Islet precursor cell (in vitro differentiated cells): ENCODE data around the gene LCMT1.
"Not testable (repeated sequence)": the region's sequence is repeated elsewhere in the genome, so short reads cannot be mapped to it uniquely, and the experiment has no call there.

Experiments
- DNase-seq: peaks from one replicate; pipeline ENCODE4 v3.0.0-alpha.2; 2018

Gene LCMT1

DNA sequence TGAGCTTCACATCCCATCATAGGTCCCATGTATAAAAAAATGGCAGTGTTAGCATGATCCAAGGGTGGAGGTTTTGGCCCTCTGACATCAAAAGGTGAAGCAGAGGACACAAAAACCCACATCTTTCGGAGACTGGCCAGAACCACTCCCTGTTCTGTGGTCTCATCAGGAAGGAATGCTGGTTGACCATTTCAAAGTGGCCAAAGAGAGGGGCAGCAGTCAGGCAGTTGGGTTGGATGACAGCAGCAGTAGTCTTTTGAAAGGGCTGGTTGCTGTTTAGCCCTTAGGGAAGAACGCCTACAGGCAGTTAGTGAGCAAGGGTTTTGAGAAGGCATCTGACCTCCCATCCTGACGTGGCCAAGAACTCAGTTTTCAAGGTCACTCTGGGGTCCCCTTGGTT is 40.5 kb downstream of the LCMT1 start:
- DNase-seq: peak; percentile 95

DNA sequence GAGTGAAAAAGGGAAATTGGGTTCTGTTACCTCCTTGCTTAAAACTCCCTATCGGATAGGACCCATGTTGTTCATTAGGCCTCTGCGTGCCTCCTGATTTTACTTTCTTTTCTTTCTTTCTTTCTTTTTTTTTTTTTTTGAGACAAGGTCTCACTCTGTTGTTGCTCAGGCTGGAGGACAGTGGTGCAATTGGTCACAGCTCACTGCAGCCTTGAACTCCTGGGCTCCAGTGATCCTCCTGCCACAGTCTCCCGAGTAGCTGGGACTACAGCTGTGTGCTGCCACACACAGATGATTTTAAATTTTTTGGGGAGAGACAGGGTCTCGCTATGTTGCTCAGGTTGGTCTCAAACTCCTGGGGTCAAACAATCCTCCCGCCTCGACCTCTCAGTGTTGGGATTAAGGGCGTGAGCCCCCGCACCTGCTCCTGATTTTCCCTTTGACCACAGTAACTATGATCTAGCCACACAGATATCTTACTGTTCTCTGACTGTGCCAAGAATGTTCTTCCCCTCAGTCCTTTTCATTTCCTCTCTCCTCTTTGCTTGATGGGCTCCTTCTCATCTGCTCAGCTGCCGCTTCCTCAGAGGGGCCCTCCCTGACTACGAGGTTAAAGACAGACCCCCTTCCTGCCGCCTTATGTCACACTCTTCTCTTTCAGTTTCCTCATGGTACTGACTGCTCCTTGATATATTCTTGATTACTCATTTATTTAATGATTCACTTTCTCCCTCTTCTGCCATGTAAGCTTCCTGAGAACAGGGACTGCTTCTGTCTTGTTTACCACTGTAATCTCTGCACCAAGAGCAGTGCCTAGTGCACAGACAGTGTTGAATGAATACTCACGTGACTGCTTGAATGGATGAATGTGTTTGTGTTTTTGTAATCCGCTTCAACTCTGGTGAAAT is 44.3 kb downstream of the LCMT1 start:
- no peak for DNase-seq

DNA sequence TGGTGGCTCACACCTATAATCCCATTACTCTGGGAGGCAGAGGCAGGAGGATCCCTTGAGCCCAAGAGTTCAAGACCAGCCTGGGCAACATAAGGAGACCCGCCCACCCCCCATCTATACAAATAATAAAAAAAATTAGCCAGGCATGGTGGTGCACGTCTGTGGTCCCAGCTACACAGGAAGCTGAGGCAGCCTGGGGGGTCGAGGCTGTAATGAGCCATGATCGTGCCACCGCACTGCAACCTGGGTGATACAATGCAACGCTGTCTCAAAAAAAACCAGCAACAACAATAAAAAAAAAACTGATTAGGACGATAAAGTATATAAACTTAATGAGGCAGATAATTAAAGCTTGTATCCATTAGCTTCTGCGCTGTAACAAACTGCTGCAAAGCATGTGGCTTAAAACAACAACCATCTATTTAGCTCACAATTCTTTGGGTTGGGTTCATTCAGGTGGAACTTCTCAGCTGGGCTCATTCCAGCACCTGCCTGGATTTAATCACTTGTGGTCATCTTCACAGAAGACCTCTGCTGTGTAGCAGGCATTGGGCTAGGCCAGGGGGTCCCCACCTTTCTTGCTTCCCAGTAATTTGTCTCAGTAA is 45.8 kb downstream of the LCMT1 start:
- no peak for DNase-seq

DNA sequence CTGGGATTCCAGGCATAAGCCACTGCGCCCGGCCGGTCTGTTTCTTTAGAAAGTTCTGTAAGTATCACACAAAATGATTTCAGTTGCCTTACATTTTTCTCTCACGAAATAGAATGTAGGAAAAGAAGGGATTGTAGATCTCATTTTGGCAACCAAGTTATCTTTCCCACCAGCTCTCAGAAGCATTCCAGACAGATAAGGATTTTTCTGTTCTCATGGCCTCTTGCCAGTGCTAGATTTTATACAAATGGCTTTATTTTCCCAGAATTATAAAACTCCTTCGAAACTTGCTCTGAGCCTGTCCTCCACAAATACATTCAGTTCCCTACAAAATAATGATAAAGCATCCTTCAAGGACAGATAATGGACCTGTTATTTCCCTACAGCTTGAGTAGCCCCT is 46.9 kb downstream of the LCMT1 start:
- DNase-seq: no peak

DNA sequence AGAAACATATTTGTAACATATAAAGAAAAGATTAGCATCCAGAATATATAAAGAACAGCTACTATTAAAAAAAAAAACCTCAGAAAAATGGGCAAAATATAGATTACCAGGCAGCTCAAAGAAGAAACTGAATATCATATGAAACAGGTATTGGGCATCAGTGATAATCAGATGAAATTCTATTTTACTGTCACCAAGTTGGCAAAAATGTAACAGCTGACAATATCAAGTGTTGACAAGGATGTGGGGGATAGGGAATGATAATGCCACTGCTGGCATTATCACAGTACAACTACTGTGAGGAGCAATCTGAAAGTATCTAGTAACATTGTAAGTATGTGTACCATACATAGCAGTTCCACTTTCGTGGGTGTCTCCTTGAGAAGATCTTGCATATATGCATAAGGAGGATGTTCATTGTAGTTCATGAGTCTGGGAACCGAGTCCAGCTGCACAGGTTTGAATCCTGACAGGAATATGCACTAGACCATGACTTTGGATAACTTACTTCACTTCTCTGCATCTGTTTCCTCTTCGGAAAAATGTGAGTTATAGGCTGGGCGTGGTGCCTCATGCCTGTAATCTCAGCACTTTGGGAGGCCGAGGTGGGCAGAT is 50.3 kb downstream of the LCMT1 start:
- DNase-seq: peak; percentile 5

DNA sequence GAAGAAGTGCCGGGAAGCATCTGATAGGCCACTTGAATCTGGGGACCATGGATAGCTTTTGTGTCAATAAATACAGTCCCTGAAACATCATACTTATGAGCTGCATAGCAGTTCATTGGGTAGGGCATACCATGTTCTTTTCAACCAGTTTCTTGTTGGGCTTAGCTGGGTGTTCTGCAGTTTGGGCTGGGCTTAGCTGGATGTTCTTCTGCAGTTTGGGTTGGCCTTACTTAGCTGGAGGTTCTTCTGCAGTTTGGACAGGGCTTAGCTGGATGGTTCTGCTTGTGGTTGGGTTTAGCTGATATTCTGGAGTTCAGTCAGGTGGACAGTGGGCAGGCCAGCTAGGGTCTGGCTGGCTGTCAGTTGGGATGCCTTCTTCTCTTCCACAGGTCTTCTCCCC is 52.1 kb downstream of the LCMT1 start:
- DNase-seq: peak; percentile 7

DNA sequence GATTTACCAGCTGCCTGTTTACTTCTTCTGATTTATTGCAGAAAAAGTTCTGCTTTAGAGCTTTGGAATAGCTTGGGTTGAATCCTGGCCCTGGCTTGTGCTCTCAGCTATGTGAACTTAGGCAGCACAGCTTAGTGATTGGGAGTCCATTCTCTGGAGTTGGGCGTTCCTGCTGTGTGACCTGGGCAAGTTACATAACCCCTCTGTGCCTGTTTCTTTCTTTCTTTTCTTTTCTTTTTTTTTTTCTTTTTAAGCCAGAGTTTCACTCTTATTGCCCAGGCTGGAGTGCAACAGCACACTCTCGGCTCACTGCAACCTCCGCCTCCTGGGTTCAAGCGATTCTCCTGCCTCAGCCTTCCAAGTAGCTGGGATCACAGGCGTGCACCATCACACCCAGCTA is 53.7 kb downstream of the LCMT1 start:
- peak; percentile 23 for DNase-seq

DNA sequence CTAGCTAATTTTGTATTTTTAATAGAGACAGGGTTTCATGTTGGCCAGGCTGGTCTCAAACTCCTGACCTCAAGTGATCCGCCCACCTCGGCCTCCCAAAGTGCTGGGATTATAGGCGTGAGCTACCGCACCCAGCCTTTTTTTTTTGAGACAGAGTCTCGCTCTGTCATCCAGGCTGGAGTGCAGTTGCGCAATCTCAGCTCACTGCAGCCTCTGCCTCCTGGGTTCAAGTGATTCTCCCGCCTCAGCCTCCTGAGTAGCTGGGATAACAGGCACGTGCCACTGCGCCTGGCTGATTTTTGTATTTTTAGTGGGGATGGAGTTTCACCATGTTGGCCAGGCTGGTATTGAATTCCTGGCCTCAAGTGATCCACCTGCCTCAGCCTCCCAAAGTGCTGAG is 56.4 kb downstream of the LCMT1 start:
- DNase-seq: not testable (repeated sequence)

DNA sequence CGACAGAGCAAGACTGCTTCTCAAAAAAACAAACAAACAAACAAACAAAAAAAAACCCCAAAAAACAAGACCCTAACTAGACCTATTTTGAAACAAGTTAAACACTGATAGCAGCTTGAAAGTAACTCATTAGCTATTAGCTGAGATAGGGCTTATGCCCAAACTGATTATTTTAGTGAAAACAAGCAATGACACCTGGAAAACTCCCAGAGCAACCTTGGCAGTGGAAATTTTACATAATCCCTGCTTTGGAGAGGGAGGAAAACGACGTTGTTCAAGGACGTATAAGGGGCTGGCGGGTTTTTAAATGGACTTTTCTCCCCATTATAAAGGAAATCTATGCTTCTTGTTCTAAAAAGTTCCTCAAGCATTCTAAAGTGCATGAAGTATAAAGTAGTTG is 59.8 kb downstream of the LCMT1 start:
- no peak for DNase-seq

DNA sequence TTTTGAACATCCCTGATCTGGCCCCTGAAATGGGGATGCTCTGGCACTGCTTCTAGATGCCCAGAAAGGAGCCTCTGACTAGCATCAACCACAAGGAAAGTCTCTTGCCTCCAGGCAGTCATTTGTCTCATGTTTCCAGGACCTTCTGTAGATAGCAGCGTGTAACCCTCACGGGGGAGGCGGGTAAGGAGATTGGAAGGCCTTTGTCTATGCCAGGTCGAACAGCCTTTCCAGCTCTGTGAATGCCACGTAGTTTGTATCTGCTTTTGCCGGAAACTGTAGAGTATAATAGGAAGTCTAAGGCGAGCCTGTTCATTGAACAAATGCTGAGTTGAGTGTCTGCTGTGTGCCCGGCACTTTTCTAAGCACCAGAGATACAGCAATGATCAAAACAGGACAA is 61.3 kb downstream of the LCMT1 start:
- DNase-seq: no peak

DNA sequence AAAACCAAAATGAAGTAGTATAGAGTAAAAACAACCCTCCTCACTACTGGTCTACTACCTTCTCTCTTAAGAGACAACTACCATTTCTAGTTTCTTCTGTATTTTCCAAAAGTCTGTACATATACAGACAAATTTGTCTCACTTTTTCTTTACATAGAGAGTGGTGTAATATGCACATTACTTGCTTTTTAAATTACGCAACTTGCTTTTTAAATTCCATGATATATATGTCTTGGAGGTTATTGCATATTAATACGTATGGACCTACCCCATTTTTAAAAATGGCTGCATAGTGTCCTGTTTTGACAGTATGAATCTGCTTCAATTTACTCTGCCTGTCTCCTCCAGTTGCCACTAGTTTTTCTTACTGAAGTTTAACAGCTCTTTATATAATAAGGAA is 62.7 kb downstream of the LCMT1 start:
- no peak for DNase-seq

DNA sequence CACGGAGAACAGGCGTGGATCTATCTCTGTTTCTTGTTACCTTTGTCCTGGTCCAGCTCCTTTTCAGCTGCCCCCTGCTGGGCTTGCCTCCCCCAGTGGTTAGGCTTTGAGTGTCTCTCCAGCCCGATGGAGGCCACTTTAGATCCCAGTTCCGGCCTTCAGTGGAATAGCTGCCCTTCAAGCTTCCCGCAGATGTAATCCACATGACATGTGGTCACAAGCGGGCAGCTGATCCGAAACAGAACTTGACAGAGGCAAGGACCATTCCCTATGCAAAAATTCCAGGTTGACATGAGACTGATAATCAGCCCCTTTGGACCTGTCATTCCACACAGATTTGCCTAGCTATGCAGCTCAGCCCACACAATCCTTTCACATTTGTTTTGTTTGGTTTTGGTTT is 64.6 kb downstream of the LCMT1 start:
- DNase-seq: peak; percentile 57

DNA sequence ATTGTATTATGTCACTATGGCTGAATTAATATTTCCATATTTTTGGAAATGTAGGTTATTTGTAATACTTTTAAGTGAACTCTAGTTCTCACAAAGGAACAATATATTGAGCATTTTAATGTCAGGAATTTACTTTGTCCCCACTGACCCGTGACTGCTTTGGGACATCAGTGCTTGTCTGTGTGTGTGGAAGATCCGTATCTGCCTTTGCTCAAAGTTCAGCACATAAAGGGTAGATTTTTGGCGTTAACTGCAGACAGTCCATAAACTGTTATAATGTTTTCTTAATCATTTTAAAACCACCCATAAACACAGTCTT is 65.9 kb downstream of the LCMT1 start:
- no peak for DNase-seq

DNA sequence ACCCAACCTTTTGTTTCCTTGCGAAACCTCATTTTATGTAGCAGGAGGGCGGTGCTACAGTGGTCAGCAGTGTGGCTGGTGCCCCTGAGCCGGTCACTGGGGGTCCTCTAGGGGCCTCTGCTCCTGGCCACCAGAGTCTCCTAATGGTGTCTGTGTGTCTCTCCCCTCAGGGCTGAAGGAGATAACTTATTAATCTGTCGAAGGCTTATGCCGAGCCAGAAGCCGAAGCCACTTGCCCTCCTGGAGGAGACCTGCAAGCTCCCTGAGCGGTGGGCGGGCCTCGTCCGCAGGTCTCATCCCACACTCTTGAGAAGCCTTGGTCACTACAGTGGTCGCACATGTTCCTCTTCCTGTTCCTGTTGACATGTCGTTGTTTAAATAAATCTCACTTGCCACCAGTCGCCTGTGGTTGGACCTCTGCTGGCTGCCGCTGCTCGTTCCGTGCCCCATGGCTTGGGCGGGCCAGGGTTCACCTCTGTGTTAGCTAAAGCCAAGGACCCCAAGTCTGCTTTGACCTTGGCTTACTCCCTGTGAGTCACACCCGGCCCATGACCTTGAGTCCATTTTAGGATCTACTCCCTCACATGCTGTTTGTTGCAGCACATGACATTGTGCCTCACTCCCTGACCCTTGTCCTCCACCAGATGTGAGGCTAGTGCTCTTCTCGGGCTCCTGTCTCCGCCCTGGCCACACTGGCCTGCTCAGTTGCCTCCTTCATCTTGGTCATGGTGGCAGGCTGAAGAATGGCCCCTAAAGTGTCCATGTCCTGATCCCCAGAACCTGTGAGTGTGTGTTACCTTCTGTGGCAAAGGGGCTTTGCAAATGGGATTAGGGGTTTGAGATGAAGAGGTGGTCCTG is 66.5 kb downstream of the LCMT1 start:
- DNase-seq: no peak

DNA sequence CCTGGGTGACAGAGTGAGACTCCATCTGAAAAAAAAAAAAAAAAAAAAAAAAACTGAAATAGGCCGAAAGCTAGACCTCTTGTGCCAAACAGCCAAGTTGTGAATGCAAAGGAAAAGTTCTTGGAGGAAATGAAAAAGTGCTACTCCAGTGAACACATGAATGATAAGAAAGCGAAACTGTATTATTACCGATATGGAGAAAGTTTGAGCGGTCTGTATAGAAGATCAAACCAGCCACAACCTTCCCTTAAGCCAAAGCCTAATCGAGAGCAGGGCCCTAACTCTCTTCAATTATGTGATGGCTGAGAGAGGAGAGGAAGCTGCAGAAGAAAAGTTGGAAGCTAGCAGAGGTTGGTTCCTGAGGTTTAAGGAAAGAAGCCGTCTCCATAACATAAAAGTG is 69.7 kb downstream of the LCMT1 start:
- DNase-seq: not testable (repeated sequence)

DNA sequence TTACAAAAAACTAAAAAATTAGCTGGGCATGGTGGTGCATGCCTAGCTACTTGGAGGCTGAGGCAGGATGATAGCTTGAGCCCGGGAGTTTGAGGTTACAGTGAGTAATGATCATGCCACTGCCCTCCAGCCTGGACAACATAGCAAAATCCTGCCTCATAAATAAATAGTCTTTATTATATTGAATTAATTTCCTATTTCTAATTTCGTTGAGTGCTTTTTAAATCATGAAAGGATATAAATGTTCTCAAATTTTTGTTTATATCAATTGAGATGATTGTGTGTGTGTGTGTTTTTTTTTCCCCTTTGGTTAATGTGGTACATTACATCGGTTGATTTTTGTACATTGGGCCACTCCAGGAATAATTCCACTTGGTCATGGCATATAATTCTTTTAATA is 73.2 kb downstream of the LCMT1 start:
- no peak for DNase-seq

DNA sequence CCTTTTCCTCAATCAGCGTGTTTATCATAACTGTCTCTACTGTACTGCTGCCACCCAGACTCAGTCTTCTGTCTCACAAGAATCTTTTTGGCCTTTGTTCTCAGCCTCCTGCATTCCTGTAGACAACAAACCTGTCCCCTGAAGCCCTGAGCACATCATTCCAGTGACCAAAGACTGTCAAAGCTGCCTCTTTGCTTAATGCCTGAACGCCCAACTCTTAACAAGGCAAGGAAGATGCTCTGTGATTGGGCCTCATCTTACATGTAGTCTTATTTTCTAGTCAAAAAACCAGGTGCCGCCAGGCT is 75.9 kb downstream of the LCMT1 start:
- no peak for DNase-seq

DNA sequence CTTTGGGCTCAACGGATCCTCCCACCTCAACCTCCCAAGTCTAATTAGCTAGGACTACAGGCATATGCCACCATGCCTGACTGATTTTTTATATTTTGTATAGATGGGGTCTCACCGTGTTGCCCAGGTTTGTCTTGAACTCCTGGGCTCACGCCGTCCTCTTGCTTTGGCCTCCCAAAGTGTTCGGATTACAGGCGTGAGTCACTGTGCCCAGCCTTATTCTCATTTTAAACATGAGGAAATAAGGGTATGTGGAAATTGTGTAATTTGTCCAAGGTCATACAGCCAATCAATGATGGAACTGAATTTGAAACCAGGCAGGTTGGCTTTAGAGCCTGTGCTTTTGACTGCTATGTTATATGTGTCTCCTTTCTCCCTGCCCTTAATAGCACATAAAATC is 77.8 kb downstream of the LCMT1 start:
- DNase-seq: no peak

DNA sequence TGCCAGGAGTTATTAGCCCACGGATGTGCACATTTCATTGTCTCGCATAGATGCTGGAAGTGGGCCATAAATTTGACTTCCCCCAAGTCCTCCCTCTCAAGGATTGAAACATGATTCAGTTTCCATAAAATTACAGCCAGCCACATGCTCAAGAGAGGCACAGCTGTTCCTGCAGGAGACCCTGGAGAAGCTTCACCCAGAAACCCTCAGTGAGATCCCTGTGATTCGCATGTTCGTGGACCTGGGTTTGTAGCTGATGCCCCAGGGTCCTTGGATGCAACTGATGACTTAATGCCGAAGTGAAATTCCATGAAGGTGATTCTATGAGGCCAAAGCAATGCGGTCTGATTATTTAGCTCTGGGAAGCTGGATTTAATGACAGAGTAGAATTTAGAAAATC is 80.6 kb downstream of the LCMT1 start:
- peak; percentile 61 for DNase-seq

DNA sequence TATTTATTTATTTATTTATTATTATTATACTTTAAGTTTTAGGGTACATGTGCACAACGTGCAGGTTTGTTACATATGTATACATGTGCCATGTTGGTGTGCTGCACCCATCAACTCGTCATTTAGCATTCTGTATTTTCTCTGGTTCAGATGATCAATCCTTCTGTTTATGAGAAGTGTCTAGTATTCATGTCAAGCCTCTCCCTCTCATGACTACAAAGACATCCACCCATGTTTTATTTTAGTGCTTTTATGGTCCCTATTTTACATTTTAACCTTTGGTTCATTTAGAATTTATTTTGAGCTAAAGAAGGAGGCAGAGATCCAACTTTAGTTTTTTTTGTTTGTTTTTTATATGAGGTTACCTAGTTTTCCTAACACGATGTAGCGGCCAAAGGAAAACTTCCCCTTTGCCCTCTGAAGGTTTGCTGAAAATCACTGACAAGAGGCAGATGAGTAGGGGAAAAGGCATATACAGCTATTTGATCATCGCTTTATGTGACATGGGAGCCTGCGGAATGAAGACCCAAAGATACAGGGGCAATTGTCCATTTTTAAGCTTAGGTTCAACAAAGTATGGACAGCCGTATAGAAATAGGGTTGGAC is 82.8 kb downstream of the LCMT1 start:
- DNase-seq: no peak

DNA sequence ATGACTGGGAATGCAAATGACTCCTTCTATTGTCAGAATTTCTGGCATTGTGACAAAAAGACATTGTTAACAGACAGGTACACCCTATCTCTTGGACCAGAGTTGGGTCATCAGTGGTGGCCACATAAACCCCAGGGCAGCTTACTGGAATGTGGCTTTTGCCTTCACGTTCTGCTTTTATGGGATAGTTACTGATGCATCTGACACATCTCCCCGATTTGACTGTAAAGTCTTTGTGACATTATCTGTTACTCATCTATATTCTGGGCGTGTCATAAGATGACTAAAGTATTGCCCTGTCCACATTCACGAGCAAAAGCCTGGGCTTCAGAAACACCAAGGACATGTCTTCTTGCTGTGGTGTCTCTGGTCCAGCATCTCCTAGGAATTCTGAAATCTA is 86.5 kb downstream of the LCMT1 start:
- no peak for DNase-seq

DNA sequence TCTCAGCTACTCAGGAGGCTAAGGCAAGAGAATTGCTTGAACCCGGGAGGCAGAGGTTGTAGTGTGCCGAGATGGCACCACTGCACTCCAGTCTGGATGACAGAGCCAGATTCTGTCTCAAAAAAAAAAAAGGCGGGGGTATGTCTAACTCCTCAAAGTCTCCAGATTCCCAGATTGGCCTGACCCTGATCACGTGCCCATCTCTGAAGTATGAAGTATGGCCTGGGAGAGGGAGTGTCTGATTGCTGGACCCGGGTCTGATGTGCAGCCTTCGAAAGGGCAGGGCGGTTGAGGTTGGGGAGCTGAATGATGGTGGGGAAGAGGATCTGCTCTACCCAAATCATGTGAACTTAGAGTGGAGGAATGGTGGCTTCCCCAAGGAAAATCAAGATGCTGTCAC is 87.9 kb downstream of the LCMT1 start:
- DNase-seq: no peak

DNA sequence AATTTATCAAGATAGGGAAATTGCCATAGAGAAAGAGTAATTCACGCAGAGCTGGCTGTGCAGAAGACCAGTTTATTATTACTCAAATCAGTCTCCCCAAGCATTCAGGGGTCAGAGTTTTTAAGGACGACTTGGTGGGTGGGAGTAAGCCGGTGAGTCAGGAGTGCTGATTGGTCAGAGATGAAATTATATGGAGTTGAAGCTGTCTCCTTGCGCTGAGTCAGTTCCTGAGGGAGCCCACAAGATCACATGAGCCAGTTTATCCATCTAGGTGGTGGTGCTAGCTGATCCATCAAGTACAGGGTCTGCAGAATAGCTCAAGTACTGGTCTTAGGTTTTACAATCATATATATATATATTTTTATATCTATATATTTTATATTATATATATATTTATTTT is 99.2 kb downstream of the LCMT1 start:
- no peak for DNase-seq
